ENCODE data around the gene SCN2B.

The SCN2B gene

DNA sequence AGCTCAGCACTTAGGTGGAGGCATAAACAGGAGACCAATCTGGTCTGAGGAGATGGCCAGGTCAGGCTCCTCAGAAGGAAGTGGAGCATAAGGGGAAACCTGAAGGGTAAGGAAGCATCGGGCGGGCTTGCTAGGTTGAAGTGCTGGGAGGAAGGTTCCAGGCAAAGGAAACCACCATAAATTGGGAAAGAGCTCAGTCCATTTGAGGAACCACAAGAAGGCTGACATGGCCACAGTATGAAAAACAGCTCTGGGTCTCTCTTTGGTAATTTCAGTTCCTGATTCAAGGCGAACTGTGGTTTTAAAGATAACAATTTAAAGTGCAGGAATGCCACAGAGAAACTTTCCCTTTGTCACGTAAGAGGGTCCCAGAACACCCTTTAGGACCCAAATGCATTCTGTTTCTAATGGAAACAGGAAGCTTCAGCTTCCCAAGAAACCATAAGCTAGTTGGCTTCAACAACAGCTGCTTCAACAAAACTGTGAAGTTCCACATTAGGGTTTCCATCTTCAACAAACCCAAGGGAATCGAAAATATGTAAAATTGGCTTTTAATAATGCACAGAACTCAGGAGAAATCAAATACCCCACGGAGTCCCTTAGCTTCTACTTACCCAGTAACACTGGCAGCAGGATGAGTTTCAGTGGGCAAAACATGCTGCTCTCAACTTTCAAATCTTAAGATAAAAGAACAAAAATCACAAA, 37.9 kb upstream of the SCN2B start:
- no peak for TF ChIP-seq CTCF (conservative IDR thresholded peaks at IDR 0.05; ENCODE audit: low read depth)
- ChIA-PET POLR2A (ENCODE audit: low non-redundant PET) (no interaction called here), CTCF (interaction anchor here (0.5 to 2.0 kb wide), 3 partner anchors 16 to 58 kb away, joined by 3 to 5 read pairs (median 3); no protein-coding TSS in a partner anchor)
- no peak for DNase-seq (ENCODE audit: low spot score)
- H3K27ac ChIP-seq = no peak overlapping the region

DNA sequence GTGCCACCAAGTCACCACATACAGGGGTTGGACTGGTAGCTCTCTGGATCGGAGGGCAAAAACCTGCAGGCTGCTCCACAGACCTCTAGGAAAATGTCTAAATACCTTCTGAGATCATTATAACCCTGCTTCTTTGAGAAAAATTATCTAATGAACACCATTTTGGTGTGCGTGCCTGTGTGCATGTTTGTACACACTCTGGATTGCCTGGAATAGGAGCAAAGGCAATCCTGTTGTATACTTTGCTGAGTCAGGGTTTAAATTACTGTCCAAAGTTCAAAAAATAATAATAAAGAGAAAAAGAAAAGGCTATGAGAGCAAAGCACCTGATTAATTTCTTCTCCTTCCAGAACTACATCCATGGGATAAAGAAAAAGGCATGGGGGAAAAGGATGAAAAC, 37.3 kb upstream of the SCN2B start:
- POLR2A ChIA-PET (ENCODE audit: low non-redundant PET) = no interaction called here
- no peak overlapping the region for H3K27ac ChIP-seq
- no peak for TF ChIP-seq CTCF (conservative IDR thresholded peaks at IDR 0.05; ENCODE audit: low read depth)
- CTCF ChIA-PET = interaction anchor here (0.6 to 2.0 kb wide), 3 partner anchors 15 to 42 kb away, joined by 3 to 5 read pairs (median 3); no protein-coding TSS in a partner anchor
- DNase-seq (ENCODE audit: low spot score) = no peak

DNA sequence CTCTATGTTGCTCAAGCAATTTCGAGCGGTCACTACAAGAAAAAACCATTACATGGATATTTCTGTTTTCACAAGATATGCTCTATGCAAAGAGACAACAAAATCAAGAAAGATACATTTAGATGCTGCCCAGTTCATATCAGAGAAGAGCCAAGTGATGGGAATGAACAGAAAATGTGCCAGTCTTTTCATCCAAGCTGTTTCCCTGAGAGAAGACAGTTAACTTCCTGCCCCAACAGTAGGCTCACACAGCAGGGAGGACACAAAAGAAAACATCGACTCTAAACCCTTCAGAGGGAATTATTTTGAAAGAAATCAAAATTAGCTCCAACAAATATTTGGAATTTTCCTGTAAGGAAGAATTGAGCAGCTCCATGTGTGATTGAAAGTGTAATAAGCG, 36.8 kb upstream of the SCN2B start:
- no peak for TF ChIP-seq CTCF (conservative IDR thresholded peaks at IDR 0.05; ENCODE audit: low read depth)
- CTCF ChIA-PET = interaction anchor here (0.6 kb wide), 1 partner anchor 41 kb away, joined by 3 read pairs; no protein-coding TSS in a partner anchor
- no peak overlapping the region for H3K27ac ChIP-seq
- POLR2A ChIA-PET (ENCODE audit: low non-redundant PET) = no interaction called here
- no peak for DNase-seq (ENCODE audit: low spot score)

- CTCF ChIA-PET = interaction anchor here (1.5 kb wide), 1 partner anchor 15 kb away, joined by 4 read pairs; no protein-coding TSS in a partner anchor
- TF ChIP-seq CTCF (conservative IDR thresholded peaks at IDR 0.05; ENCODE audit: low read depth) = no peak
These were observed 36.3 kb upstream of the SCN2B start for GRCh38 chr11:118212781-118213191.

DNA sequence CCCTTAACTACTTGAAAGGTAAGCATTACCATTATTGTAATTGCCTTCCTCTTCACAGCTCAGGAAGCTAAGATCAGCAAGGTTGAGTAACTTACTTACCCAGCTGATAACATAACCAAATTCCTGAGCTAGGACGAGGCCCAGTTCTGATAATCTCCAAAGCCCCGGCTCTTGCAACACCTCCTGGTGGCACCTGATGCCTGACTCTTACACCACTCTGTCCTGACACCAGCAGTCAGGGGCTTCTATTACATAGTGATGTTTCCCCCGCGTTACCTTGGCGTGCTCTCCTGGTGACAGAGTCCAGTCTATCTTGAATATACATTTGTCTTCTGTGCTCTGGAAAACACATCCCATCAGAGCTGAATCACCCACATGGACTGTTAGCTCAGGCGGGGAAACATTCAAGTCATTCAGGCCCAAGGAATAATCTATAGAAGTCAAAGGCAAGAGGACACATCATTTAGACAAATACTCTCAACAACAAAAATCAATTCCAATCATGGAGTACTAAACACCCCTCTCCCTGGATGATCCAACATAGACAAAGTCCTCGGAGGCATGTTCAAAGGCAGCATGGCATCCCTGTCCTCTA, 35.8 kb upstream of the SCN2B start:
- no peak for TF ChIP-seq CTCF (conservative IDR thresholded peaks at IDR 0.05; ENCODE audit: low read depth)
- H3K27ac ChIP-seq = no peak overlapping the region
- no peak for DNase-seq (ENCODE audit: low spot score)
- ChIA-PET CTCF (interaction anchor here (1.5 kb wide), 1 partner anchor 14 kb away, joined by 4 read pairs; no protein-coding TSS in a partner anchor), POLR2A (ENCODE audit: low non-redundant PET) (no interaction called here)

More at GRCh38 chr11:118212781-118213191, 36.3 kb upstream of the SCN2B start:
- no peak for DNase-seq (ENCODE audit: low spot score)
- POLR2A ChIA-PET (ENCODE audit: low non-redundant PET) = no interaction called here
- H3K27ac ChIP-seq = no peak overlapping the region

- no peak overlapping the region for H3K27ac ChIP-seq
- POLR2A ChIA-PET (ENCODE audit: low non-redundant PET) = no interaction called here
- no peak for DNase-seq (ENCODE audit: low spot score)
- TF ChIP-seq CTCF (conservative IDR thresholded peaks at IDR 0.05; ENCODE audit: low read depth) = no peak
- CTCF ChIA-PET = no interaction called here
These were observed 34.6 kb upstream of the SCN2B start for GRCh38 chr11:118211006-118211405.

All from RWPE1 (cell line).